ENCODE measurements around the gene CNTROB.

- TF ChIP-seq CTCF (tag by site-specific recombination; IDR thresholded peaks at IDR 0.05) (no peak), ZBTB48 (tag by site-specific recombination; IDR thresholded peaks at IDR 0.05) (no peak; the same call in 1 of the 2 replicates)
Measured at GRCh38 chr17:7888184-7888920, 43.7 kb upstream of the CNTROB start, which contains the start of gene CHD3.

Data from HEK293 (cell line).